Nephron progenitor cell (in vitro differentiated cells): Measurements from ENCODE around the gene SLC12A8.

Experiments used
- DNase-seq: peaks from one replicate; pipeline ENCODE4 v3.0.0; 2021
- H3K27ac Mint-ChIP-seq: 2 replicates; pipeline ENCODE4 v1.8.0; 2021; ENCODE audit warnings: mild to moderate bottlenecking, moderate library complexity, mixed read lengths
- H3K27me3 Mint-ChIP-seq: 2 replicates; pipeline ENCODE4 v1.8.0; 2021; ENCODE audit warnings: mild to moderate bottlenecking, low read depth, mixed read lengths; ENCODE audit not compliant: poor library complexity
- H3K36me3 Mint-ChIP-seq: 2 replicates; pipeline ENCODE4 v1.8.0; 2021; ENCODE audit warnings: low read depth, mixed read lengths
- H3K4me1 Mint-ChIP-seq: 2 replicates; pipeline ENCODE4 v1.8.0; 2021; ENCODE audit warnings: mixed read lengths
- H3K4me3 Mint-ChIP-seq: 2 replicates; pipeline ENCODE4 v1.8.0; 2021; ENCODE audit warnings: mild to moderate bottlenecking, moderate library complexity, mixed read lengths
- H3K9me3 Mint-ChIP-seq: 2 replicates; pipeline ENCODE4 v1.8.0; 2021; ENCODE audit warnings: mild to moderate bottlenecking, moderate library complexity, mixed read lengths
- CTCF ChIP-seq: fragments of 200-600 bp; sonication (generic); IDR thresholded peaks from 2 replicates; pipeline ENCODE4 v1.5.0; 2021; ENCODE audit warnings: antibody characterized with exemption

SLC12A8 gene

GRCh38 chr3:125057186-125057850, 155.2 kb downstream of the SLC12A8 start:
- Mint-ChIP-seq H3K27ac (no peak overlapping the region), H3K4me1 (peaks cover 58% of the 10 kb centered on the region), H3K4me3 (peak overlapping the region; percentile 76), H3K9me3 (peaks cover 3% of the 10 kb centered on the region), H3K36me3 (no peaks in the 10 kb centered on the region), H3K27me3 (peaks cover 30% of the 10 kb centered on the region)
- no peak for TF ChIP-seq CTCF
- no peak for DNase-seq

GRCh38 chr3:125055913-125056745, 156.4 kb downstream of the SLC12A8 start, which contains the start of gene HEG1:
TSS of gene HEG1 (minus strand) at chr3:125055997. CDS start at chr3:125055890, 107 bp downstream.
- Mint-ChIP-seq H3K9me3 (peaks cover 3% of the 10 kb centered on the region), H3K27me3 (peaks cover 24% of the 10 kb centered on the region), H3K4me3 (peak within 1 kb of the TSS; percentile 89), H3K27ac (no peak within 1 kb of the TSS), H3K36me3 (no peaks in the 10 kb centered on the region), H3K4me1 (peaks cover 59% of the 10 kb centered on the region)
- peak; percentile 83 for DNase-seq
- TF ChIP-seq CTCF = no peak

GRCh38 chr3:125055331-125055912, 157.1 kb downstream of the SLC12A8 start:
- peaks cover 56% of the 10 kb centered on the region for H3K4me1 Mint-ChIP-seq
- H3K27me3 Mint-ChIP-seq = peaks cover 23% of the 10 kb centered on the region
- peak; percentile 69 for DNase-seq
- H3K9me3 Mint-ChIP-seq = no peaks in the 10 kb centered on the region
- TF ChIP-seq CTCF = no peak
- H3K4me3 Mint-ChIP-seq = peak overlapping the region; percentile 89
- peaks cover 3% of the 10 kb centered on the region for H3K36me3 Mint-ChIP-seq
- no peak overlapping the region for H3K27ac Mint-ChIP-seq

- Mint-ChIP-seq H3K9me3 (no peaks in the 10 kb centered on the region), H3K4me1 (peaks cover 58% of the 10 kb centered on the region), H3K4me3 (peak overlapping the region; percentile 89), H3K36me3 (peaks cover 4% of the 10 kb centered on the region), H3K27ac (no peak overlapping the region), H3K27me3 (peaks cover 26% of the 10 kb centered on the region)
- no peak for DNase-seq
- TF ChIP-seq CTCF = no peak
Measured at GRCh38 chr3:125054449-125055329, 157.9 kb downstream of the SLC12A8 start.

GRCh38 chr3:125054062-125054448, 158.5 kb downstream of the SLC12A8 start:
- H3K9me3 Mint-ChIP-seq = no peaks in the 10 kb centered on the region
- H3K27me3 Mint-ChIP-seq = peaks cover 26% of the 10 kb centered on the region

More at GRCh38 chr3:125054062-125054448, 158.5 kb downstream of the SLC12A8 start:
- TF ChIP-seq CTCF = no peak
- Mint-ChIP-seq H3K27ac (no peak overlapping the region), H3K36me3 (peaks cover 4% of the 10 kb centered on the region), H3K4me1 (peaks cover 58% of the 10 kb centered on the region), H3K4me3 (peak overlapping the region; percentile 89)
- no peak for DNase-seq
